IMR-90 (cell line): ENCODE results near the gene ADGRF3. TPM values are rescaled to one million over a fixed set of nuclear protein-coding genes. Genes with fewer than 3 reads are reported as not detected.

ENCODE experiments used
- ATAC-seq: fragments of 200-7000 bp; cut with Tn5 transposase; 2 replicates; pipeline ENCODE4 v1.9.1; 2020; ENCODE audit warnings: low read depth, mild to moderate bottlenecking, moderate library complexity
- BruUV-seq: library from RNA; stranded (reverse); fragments of 400-500 nt; replicated peaks from 2 replicates; lab custom pipeline; 2021; lab: Mats Ljungman, UMichigan
- CTCF ChIA-PET: fragments of 300-600 bp; formaldehyde crosslinking; extraction: SDS; loops from one replicate; lab custom pipeline; 2021; ENCODE audit warnings: antibody characterized with exemption; lab: Yijun Ruan, JAX
- POLR2A ChIA-PET: fragments of 300-600 bp; sonication (Branson Sonifier 250); formaldehyde crosslinking; loops from one replicate; lab custom pipeline; 2022; ENCODE audit warnings: antibody characterized with exemption; ENCODE audit not compliant: unreplicated experiment; lab: Charles Lee
- DNase-seq: peaks from one replicate; pipeline ENCODE4 v3.0.0; 2013
- H2AFZ ChIP-seq: replicated peaks from 2 replicates; pipeline ENCODE3; 2013; ENCODE audit warnings: low read length, mild to moderate bottlenecking; ENCODE audit not compliant: poor library complexity
- H2AK5ac ChIP-seq: 2 replicates; pipeline ENCODE4 v1.6.1; 2013; ENCODE audit warnings: low read depth, low read length, inconsistent platforms
- H2AK9ac ChIP-seq: replicated peaks from 2 replicates; pipeline ENCODE3; 2013; ENCODE audit warnings: mild to moderate bottlenecking, low read depth, low read length, moderate library complexity; ENCODE audit not compliant: poor library complexity
- H2BK120ac ChIP-seq: 2 replicates; pipeline ENCODE4 v1.6.1; 2013; ENCODE audit warnings: low read depth, low read length, inconsistent platforms
- H2BK15ac ChIP-seq: 3 replicates; pipeline ENCODE4 v1.6.1; 2013; ENCODE audit warnings: low read depth, low read length, inconsistent platforms
- H2BK20ac ChIP-seq: 2 replicates; pipeline ENCODE4 v1.6.1; 2013; ENCODE audit warnings: low read depth, mild to moderate bottlenecking, inconsistent platforms, low read length, moderate library complexity
- H2BK5ac ChIP-seq: 2 replicates; pipeline ENCODE4 v1.6.1; 2013; ENCODE audit warnings: mild to moderate bottlenecking, low read depth, low read length, inconsistent platforms; ENCODE audit not compliant: poor library complexity, severe bottlenecking
- H3K14ac ChIP-seq: replicated peaks from 2 replicates; pipeline ENCODE4 v1.6.1; 2013; ENCODE audit warnings: low read depth, low read length, inconsistent platforms
- H3K18ac ChIP-seq: 2 replicates; pipeline ENCODE4 v1.6.1; 2013; ENCODE audit warnings: low read depth, low read length, control low read depth
- H3K23ac ChIP-seq: 2 replicates; pipeline ENCODE4 v1.6.1; 2013; ENCODE audit warnings: low read depth, low read length, inconsistent platforms
- H3K27ac ChIP-seq: 2 replicates; pipeline ENCODE4 v1.5.1; 2013; ENCODE audit warnings: mild to moderate bottlenecking, control low read depth, low read length; ENCODE audit not compliant: insufficient read depth
- H3K27me3 ChIP-seq: 2 replicates; pipeline ENCODE4 v1.6.1; 2013; ENCODE audit warnings: low read length; ENCODE audit not compliant: control insufficient read depth, insufficient read depth
- H3K36me3 ChIP-seq: 2 replicates; pipeline ENCODE4 v1.6.1; 2013; ENCODE audit warnings: low read length, mixed read lengths; ENCODE audit not compliant: control insufficient read depth, insufficient read depth
- H3K4ac ChIP-seq: 2 replicates; pipeline ENCODE4 v1.6.1; 2013; ENCODE audit warnings: low read depth, low read length, inconsistent platforms
- H3K4me1 ChIP-seq: 2 replicates; pipeline ENCODE4 v1.6.1; 2013; ENCODE audit warnings: low read length, mixed read lengths; ENCODE audit not compliant: control insufficient read depth, insufficient read depth
- H3K4me2 ChIP-seq: 2 replicates; pipeline ENCODE4 v1.6.1; 2013; ENCODE audit warnings: low read depth, mild to moderate bottlenecking, control low read depth, low read length, moderate library complexity
- H3K4me3 ChIP-seq: 2 replicates; pipeline ENCODE4 v1.5.1; 2013; ENCODE audit warnings: low read depth, mild to moderate bottlenecking, control low read depth, low read length, moderate library complexity; ENCODE audit not compliant: insufficient read depth
- H3K56ac ChIP-seq: 2 replicates; pipeline ENCODE4 v1.6.1; 2013; ENCODE audit warnings: low read length, inconsistent platforms; ENCODE audit not compliant: insufficient read depth; ENCODE audit errors: extremely low read depth
- H3K79me1 ChIP-seq, 2 experiments: 2 replicates each; pipeline ENCODE4 v1.6.1; 2013; ENCODE audit warnings: low read length in 2 of 2, inconsistent platforms in 1 of 2, low read depth in 1 of 2
- H3K9ac ChIP-seq: 2 replicates; pipeline ENCODE4 v1.6.1; 2013; ENCODE audit warnings: low read depth, low read length, control low read depth
- H3K9me1 ChIP-seq: 2 replicates; pipeline ENCODE4 v1.6.1; 2013; ENCODE audit warnings: low read length, inconsistent platforms; ENCODE audit not compliant: insufficient read depth
- H3K9me3 ChIP-seq: 2 replicates; pipeline ENCODE4 v1.6.1; 2013; ENCODE audit warnings: low read length; ENCODE audit not compliant: control insufficient read depth, insufficient read depth
- H4K20me1 ChIP-seq: 2 replicates; pipeline ENCODE4 v1.6.1; 2013; ENCODE audit warnings: low read length, inconsistent platforms; ENCODE audit not compliant: insufficient read depth
- H4K5ac ChIP-seq: 2 replicates; pipeline ENCODE4 v1.6.1; 2013; ENCODE audit warnings: mild to moderate bottlenecking, low read depth, low read length, control low read depth
- H4K8ac ChIP-seq, 2 experiments: 2 replicates each; pipeline ENCODE4 v1.6.1; 2013; ENCODE audit warnings: low read depth in 2 of 2, low read length in 2 of 2, control low read depth in 1 of 2, inconsistent platforms in 1 of 2
- H4K91ac ChIP-seq: 2 replicates; pipeline ENCODE4 v1.6.1; 2013; ENCODE audit warnings: low read depth, low read length, inconsistent platforms; ENCODE audit not compliant: insufficient read depth
- BHLHE40 ChIP-seq: fragments of 150-350 bp; IDR thresholded peaks from 2 replicates; pipeline ENCODE4 v1.6.1; 2016; ENCODE audit warnings: mild to moderate bottlenecking, low read depth, low read length
- CEBPB ChIP-seq: IDR thresholded peaks from 2 replicates; pipeline ENCODE4 v1.6.1; 2012; ENCODE audit warnings: low read depth, low read length, improper control_type of control experiment
- CHD1 ChIP-seq: IDR thresholded peaks from 2 replicates; pipeline ENCODE4 v1.6.1; 2012; ENCODE audit warnings: low read depth, low read length, improper control_type of control experiment
- FOS ChIP-seq: fragments of 150-350 bp; IDR thresholded peaks from 2 replicates; pipeline ENCODE4 v1.6.1; 2016; ENCODE audit warnings: low read depth, low read length
- MAZ ChIP-seq: IDR thresholded peaks from 2 replicates; pipeline ENCODE4 v1.6.1; 2012; ENCODE audit warnings: low read depth, mild to moderate bottlenecking, low read length, improper control_type of control experiment, moderate library complexity, borderline replicate concordance
- MXI1 ChIP-seq: IDR thresholded peaks from 2 replicates; pipeline ENCODE4 v1.6.1; 2012; ENCODE audit warnings: low read depth, mild to moderate bottlenecking, low read length, moderate library complexity, borderline replicate concordance
- NFE2L2 ChIP-seq: fragments of 150-350 bp; IDR thresholded peaks from 2 replicates; pipeline ENCODE4 v1.6.1; 2016; ENCODE audit warnings: low read depth, mild to moderate bottlenecking, low read length
- POLR2A ChIP-seq: IDR thresholded peaks from 2 replicates; pipeline ENCODE4 v1.6.1; 2012; ENCODE audit warnings: mild to moderate bottlenecking, low read depth, low read length
- RAD21 ChIP-seq: IDR thresholded peaks from 2 replicates; pipeline ENCODE4 v1.6.1; 2012; ENCODE audit warnings: low read length, improper control_type of control experiment
- RCOR1 ChIP-seq: IDR thresholded peaks from 2 replicates; pipeline ENCODE4 v1.6.1; 2012; ENCODE audit warnings: mild to moderate bottlenecking, low read length, improper control_type of control experiment; ENCODE audit not compliant: insufficient replicate concordance
- RFX5 ChIP-seq: IDR thresholded peaks from 2 replicates; pipeline ENCODE4 v1.8.0; 2012; ENCODE audit warnings: low read depth, mild to moderate bottlenecking, low read length, moderate library complexity
- SMC3 ChIP-seq: fragments of 150-350 bp; IDR thresholded peaks from 2 replicates; pipeline ENCODE4 v1.6.1; 2016; ENCODE audit warnings: low read depth, mild to moderate bottlenecking, antibody characterized with exemption, low read length, moderate library complexity
- WGBS, 2 experiments: methylation state at CpG; one replicate each; pipeline versions ENCODE4 v1.1.5 to v1.1.7; 2013; ENCODE audit warnings: missing lambda C conversion rate in 2 of 2; ENCODE audit not compliant: insufficient read length in 1 of 2; ENCODE audit errors: extremely low coverage in 2 of 2; 5-methylcytosine and 5-hydroxymethylcytosine counted together
- dilution Hi-C: fragments of 300-500 bp; cut with HindIII; formaldehyde crosslinking; loops from one replicate; pipeline ENCODE4 v1.14.3; 2018; ENCODE audit warnings: low sequenced_read_pairs; ENCODE audit not compliant: unreplicated experiment
- in situ Hi-C: fragments of 300-500 bp; cut with MboI; formaldehyde crosslinking; loops from 3 replicates; pipeline ENCODE4 v1.14.3; 2019; ENCODE audit warnings: low sequenced_read_pairs, inconsistent platforms, mixed read lengths
- intact Hi-C: fragments of 100-400 bp; cut with micrococcal nuclease; formaldehyde crosslinking; loops from 2 replicates; pipeline ENCODE4 v1.10.0; 2022
- polyA plus RNA-seq, 3 experiments: library from polyadenylated mRNA; depleted of rRNA; stranded (reverse); fragments of >200 nt; gene quantifications; 2 replicates each; pipeline ENCODE4 v1.2.3, GENCODE V29; 2012; ENCODE audit warnings: low replicate concordance in 1 of 3
- total RNA-seq: library from RNA; depleted of rRNA; stranded (reverse); fragments of >200 nt; gene quantifications from 2 replicates; pipeline ENCODE4 v1.2.3, GENCODE V29; 2012
- TF ChIP-seq, protein P1 (sequence below): conservative IDR thresholded peaks from 2 replicates; pipeline ENCODE4 v1.5.1; 2012; ENCODE audit warnings: mild to moderate bottlenecking, low read depth, low read length, improper control_type of control experiment
- TF ChIP-seq, protein P2 (sequence below): fragments of 150-350 bp; IDR thresholded peaks from 2 replicates; pipeline ENCODE4 v1.6.1; 2017; ENCODE audit warnings: mild to moderate bottlenecking, antibody characterized with exemption, low read length, low read depth
- TF ChIP-seq, protein P3 (sequence below): fragments of 150-350 bp; IDR thresholded peaks from 2 replicates; pipeline ENCODE4 v1.6.1; 2016; ENCODE audit warnings: low read depth, mild to moderate bottlenecking, low read length, moderate library complexity, borderline replicate concordance

ADGRF3 gene
- total and polyA plus RNA-seq, 2 of the 4 experiments (the other 2 are of a cell fraction) = 0.15 TPM; not detected in 1

DNA sequence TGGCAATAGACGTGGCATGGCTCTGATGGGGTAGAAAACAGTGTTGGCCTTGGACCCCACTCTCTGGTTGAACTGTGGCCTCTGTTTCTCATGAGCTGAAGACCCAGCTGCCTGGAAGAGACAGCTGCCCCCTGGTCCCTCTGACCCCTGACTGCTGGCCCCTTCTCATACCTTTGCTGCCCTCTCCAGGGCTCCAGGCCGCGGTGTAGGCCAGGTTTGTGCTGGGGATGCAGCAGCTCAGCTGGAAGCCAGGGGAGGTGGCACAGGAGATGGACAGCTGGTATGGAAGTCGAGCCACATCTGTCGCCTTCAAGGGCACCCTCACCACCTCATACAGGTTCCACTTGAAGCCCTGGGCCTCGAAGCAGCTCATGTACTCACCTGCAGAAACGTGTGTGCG, 32.3 kb downstream of the ADGRF3 start:
- Histone ChIP-seq H3K79me1 (no peaks in the 10 kb centered on the region), H2AFZ (no peak overlapping the region), H3K4me3 (no peak overlapping the region), H3K4me1 (no peaks in the 10 kb centered on the region), H3K56ac (no peak overlapping the region), H3K4me2 (no peak overlapping the region), H4K8ac (no peak overlapping the region), H3K9ac (no peak overlapping the region), H3K9me3 (no peaks in the 10 kb centered on the region), H4K5ac (no peak overlapping the region), H3K14ac (no peak overlapping the region), H3K4ac (no peak overlapping the region), H2BK20ac (no peak overlapping the region), H3K27ac (no peak overlapping the region), H3K23ac (no peak overlapping the region), H4K91ac (no peak overlapping the region), H3K36me3 (no peaks in the 10 kb centered on the region), H2BK5ac (no peak overlapping the region), H3K9me1 (no peaks in the 10 kb centered on the region; the same call in 1 of the 2 replicates), H4K20me1 (no peaks in the 10 kb centered on the region), H3K18ac (no peak overlapping the region), H2BK120ac (no peak overlapping the region), H2AK9ac (no peak overlapping the region), H3K27me3 (peaks cover 35% of the 10 kb centered on the region), H2AK5ac (no peak overlapping the region), H2BK15ac (no peak overlapping the region)
- DNase-seq = no peak
- TF ChIP-seq, protein P1, sequence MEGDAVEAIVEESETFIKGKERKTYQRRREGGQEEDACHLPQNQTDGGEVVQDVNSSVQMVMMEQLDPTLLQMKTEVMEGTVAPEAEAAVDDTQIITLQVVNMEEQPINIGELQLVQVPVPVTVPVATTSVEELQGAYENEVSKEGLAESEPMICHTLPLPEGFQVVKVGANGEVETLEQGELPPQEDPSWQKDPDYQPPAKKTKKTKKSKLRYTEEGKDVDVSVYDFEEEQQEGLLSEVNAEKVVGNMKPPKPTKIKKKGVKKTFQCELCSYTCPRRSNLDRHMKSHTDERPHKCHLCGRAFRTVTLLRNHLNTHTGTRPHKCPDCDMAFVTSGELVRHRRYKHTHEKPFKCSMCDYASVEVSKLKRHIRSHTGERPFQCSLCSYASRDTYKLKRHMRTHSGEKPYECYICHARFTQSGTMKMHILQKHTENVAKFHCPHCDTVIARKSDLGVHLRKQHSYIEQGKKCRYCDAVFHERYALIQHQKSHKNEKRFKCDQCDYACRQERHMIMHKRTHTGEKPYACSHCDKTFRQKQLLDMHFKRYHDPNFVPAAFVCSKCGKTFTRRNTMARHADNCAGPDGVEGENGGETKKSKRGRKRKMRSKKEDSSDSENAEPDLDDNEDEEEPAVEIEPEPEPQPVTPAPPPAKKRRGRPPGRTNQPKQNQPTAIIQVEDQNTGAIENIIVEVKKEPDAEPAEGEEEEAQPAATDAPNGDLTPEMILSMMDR = no peak
- TF ChIP-seq NFE2L2 (no peak), CHD1 (no peak), RCOR1 (no peak), RAD21 (no peak), CEBPB (no peak), RFX5 (no peak), POLR2A (no peak), MXI1 (no peak), BHLHE40 (no peak), SMC3 (no peak), MAZ (no peak), FOS (no peak)
- TF ChIP-seq, protein P2, sequence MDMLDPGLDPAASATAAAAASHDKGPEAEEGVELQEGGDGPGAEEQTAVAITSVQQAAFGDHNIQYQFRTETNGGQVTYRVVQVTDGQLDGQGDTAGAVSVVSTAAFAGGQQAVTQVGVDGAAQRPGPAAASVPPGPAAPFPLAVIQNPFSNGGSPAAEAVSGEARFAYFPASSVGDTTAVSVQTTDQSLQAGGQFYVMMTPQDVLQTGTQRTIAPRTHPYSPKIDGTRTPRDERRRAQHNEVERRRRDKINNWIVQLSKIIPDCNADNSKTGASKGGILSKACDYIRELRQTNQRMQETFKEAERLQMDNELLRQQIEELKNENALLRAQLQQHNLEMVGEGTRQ = no peak
- TF ChIP-seq, protein P3, sequence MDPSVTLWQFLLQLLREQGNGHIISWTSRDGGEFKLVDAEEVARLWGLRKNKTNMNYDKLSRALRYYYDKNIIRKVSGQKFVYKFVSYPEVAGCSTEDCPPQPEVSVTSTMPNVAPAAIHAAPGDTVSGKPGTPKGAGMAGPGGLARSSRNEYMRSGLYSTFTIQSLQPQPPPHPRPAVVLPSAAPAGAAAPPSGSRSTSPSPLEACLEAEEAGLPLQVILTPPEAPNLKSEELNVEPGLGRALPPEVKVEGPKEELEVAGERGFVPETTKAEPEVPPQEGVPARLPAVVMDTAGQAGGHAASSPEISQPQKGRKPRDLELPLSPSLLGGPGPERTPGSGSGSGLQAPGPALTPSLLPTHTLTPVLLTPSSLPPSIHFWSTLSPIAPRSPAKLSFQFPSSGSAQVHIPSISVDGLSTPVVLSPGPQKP = no peak
- intact Hi-C loops (no loop called here), in situ Hi-C loops (no loop called here), dilution Hi-C loops (no loop called here)
- 80% methylated on average over 2 of the region's 8 CpGs; no CpG with 5 or more reads in 1 of the 2 experiments for WGBS, 2 experiments
- POLR2A ChIA-PET = no interaction called here
- no peak for ATAC-seq
- no TSS peak for BruUV-seq
- CTCF ChIA-PET = no interaction called here
